Activated gamma-delta T cell (primary cell): ENCODE data around the gene PIP5K1C.
"Not testable (repeated sequence)": the region's sequence is repeated elsewhere in the genome, so short reads cannot be mapped to it uniquely, and the experiment has no call there.

Experiments
- DNase-seq: peaks from one replicate; lab custom pipeline; 2025; lab: John Stamatoyannopoulos, UW

The PIP5K1C gene

GRCh38 chr19:3673506-3674439 is 26.5 kb downstream of the PIP5K1C start:
- no peak for DNase-seq

- no peak for DNase-seq
Measured at GRCh38 chr19:3672993-3673392, 27.3 kb downstream of the PIP5K1C start.

- DNase-seq = no peak
Measured at GRCh38 chr19:3672575-3672948, 27.7 kb downstream of the PIP5K1C start.

- DNase-seq = no peak
Measured at GRCh38 chr19:3671680-3672574, 28.3 kb downstream of the PIP5K1C start.

- DNase-seq = no peak
Measured at GRCh38 chr19:3670796-3671679, 29.2 kb downstream of the PIP5K1C start.

- no peak for DNase-seq
Measured at GRCh38 chr19:3669947-3670795, 30.1 kb downstream of the PIP5K1C start.

GRCh38 chr19:3669082-3669946 is 31.0 kb downstream of the PIP5K1C start:
- no peak for DNase-seq

GRCh38 chr19:3668331-3669081 is 31.8 kb downstream of the PIP5K1C start:
- no peak for DNase-seq

GRCh38 chr19:3667766-3668165 is 32.5 kb downstream of the PIP5K1C start:
- DNase-seq = no peak

GRCh38 chr19:3667037-3667638 is 33.1 kb downstream of the PIP5K1C start:
- no peak for DNase-seq

- DNase-seq = not testable (repeated sequence)
Measured at GRCh38 chr19:3666545-3666856, 33.8 kb downstream of the PIP5K1C start.

GRCh38 chr19:3665681-3666544 is 34.4 kb downstream of the PIP5K1C start:
- peak; percentile 41 for DNase-seq

GRCh38 chr19:3664879-3665642 is 35.2 kb downstream of the PIP5K1C start:
- DNase-seq = no peak

GRCh38 chr19:3663838-3664237 is 36.4 kb downstream of the PIP5K1C start:
- DNase-seq = no peak

GRCh38 chr19:3661284-3662238 is 38.7 kb downstream of the PIP5K1C start:
- DNase-seq = no peak
